ENCODE data around the gene PPIL4.
"Not testable (repeated sequence)": the region's sequence is repeated elsewhere in the genome, so short reads cannot be mapped to it uniquely, and the experiment has no call there.

PPIL4 gene

GRCh38 chr6:149529650-149530049 lies 16.2 kb downstream of the PPIL4 start:
- DNase-seq (ENCODE audit: low read depth in 2 of 3, low spot score in 1 of 3), result no peak

DNA sequence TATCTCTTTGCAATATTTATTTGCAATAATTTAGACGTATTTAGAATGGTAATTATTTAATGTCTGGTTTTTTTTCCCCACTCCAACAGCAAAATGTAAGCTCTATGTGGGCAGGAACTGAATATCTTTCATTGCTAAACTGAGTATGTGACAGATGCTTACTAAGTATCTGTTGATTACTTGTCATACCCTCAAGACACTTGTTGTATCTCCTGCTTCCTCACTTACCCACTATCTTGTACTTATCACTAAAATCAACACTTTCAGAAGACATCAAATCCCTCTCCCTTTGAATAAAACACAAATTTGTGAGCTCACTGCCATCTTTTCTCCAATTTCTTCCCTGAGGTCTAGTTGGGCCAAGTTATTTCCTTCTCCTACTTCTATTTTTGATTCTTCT lies 30.3 kb downstream of the PPIL4 start:
- no peak for DNase-seq (ENCODE audit: low read depth in 2 of 3, low spot score in 1 of 3)

GRCh38 chr6:149513915-149514314 lies 31.9 kb downstream of the PPIL4 start:
- no peak for DNase-seq (ENCODE audit: low read depth in 2 of 3, low spot score in 1 of 3)

DNA sequence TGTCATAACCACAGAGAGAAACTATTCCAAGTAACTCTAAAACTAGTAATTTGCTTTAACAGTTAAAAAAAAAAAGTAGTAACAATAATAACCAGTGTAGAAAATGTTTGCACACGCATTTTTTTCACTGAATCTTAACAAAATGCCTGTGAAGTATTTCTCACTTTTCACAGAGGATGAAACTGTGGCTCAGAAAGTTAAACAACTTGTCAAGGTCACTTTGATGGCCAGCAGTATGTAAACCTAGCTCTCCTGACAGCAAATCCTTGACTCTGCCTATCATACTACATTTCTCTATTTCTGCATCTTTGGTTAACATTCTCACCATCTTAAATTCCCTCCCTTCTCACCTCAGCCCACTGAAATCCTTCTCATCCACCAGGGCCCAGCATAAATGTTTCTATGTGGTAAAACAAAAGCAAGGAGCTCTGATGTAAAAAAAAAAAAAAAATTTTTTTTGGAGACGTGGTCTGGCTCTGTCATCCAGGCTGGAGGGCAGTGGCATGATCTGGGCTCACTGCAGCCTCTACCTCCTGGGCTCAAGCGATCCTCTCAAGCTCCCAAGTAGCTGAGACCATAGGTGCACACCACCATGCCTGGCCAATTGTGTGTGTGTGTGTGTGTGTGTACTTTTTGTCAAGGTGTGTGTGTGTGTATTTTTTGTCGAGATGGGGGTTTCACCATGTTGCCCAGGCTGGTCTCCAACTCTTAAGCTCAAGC lies 34.9 kb downstream of the PPIL4 start:
- no peak for DNase-seq (ENCODE audit: low read depth in 2 of 3, low spot score in 1 of 3)

GRCh38 chr6:149508485-149508884 lies 37.4 kb downstream of the PPIL4 start:
- no peak for DNase-seq (ENCODE audit: low read depth in 2 of 3, low spot score in 1 of 3)

DNA sequence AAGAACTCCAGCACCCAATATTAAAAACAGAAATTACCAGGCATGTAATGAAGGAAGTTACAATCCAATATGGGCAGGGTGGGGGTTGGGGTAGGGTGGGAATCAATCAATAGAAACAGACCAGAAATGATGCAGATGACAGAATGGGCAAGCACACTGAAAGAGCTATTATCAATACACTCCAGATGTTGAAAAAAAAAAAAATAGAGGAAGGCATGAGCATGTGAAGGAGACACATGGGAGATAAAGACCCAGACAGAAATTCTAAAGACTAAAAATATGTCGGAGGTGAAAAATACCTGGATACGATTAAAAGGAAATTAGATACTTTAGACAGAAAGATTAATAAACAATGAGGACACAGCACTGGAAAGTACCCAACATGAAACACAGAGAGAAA lies 42.0 kb downstream of the PPIL4 start:
- DNase-seq (ENCODE audit: low read depth in 2 of 3, low spot score in 1 of 3), result no peak

- DNase-seq (ENCODE audit: low read depth in 2 of 3, low spot score in 1 of 3), result no peak
These were observed 42.6 kb downstream of the PPIL4 start for GRCh38 chr6:149503276-149503675.

DNA sequence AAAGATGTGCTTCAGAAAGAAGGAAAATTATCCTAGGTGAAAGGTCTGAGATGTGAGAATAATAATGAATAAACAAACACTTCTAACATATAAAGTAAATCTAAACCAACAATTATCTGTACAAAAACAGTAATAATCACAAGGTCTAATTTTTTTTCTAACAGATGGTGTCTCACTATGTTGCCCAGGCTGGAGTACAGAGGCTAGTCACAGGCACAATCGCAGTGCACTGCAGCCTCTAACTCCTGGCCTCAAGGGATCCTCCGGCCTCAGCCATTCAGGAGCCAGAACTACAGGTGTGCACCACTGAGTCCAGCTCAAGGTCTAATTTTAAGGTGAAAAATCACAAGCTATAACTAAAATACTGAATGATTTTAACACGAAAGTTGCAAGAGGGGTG lies 44.1 kb downstream of the PPIL4 start:
- DNase-seq (ENCODE audit: low read depth in 2 of 3, low spot score in 1 of 3), result no peak

DNA sequence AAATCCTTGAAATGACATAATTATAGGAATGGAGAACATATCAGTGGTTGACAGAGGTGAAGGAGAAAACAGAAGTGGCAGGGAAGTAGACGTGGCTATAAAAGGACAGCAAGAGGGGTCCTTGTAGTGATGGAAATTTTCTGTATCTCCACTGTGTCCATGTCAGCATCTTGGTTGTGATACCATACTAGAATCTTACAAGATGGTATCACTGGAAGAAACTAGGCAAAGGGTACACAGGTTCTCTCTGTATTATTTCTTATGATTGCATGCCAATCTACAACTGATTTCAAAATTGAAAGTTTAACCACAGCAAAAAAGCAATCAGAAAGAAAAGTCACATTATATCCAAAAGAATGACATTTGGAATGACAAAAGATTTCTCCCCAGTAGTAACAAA lies 44.6 kb downstream of the PPIL4 start:
- no peak for DNase-seq (ENCODE audit: low read depth in 2 of 3, low spot score in 1 of 3)

- DNase-seq (ENCODE audit: low read depth in 2 of 3, low spot score in 1 of 3), result no peak
These were observed 45.7 kb downstream of the PPIL4 start for GRCh38 chr6:149500096-149500495.

GRCh38 chr6:149499066-149499465 lies 46.8 kb downstream of the PPIL4 start:
- DNase-seq (ENCODE audit: low read depth in 2 of 3, low spot score in 1 of 3), result no peak

- DNase-seq (ENCODE audit: low read depth in 2 of 3, low spot score in 1 of 3), result no peak
These were observed 48.5 kb downstream of the PPIL4 start for GRCh38 chr6:149497365-149497764.

DNA sequence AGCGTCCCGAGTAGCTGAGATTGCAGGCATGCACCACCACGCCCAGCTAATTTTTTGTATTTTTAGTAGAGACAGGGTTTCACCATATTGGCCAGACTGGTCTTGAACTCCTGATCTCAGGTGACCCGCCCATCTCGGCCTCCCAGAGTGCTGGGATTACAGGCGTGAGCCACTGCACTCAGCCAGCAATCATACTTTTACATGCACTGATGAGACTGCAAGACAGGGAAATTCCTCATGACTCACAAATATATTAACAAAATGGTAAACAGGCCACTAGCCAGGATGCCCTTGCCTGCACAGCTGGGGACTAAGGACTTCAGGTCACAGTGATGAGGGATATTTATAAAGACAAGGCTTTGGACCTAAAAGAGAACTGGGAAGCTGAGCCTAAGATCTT lies 49.2 kb downstream of the PPIL4 start:
- not testable (repeated sequence) for DNase-seq (ENCODE audit: low read depth in 2 of 3, low spot score in 1 of 3)

GRCh38 chr6:149495349-149496016 lies 50.4 kb downstream of the PPIL4 start:
- DNase-seq (ENCODE audit: low read depth in 2 of 3, low spot score in 1 of 3), result not testable (repeated sequence)

- DNase-seq (ENCODE audit: low read depth in 2 of 3, low spot score in 1 of 3), result not testable (repeated sequence)
These were observed 51.0 kb downstream of the PPIL4 start for GRCh38 chr6:149494810-149495209.

- DNase-seq (ENCODE audit: low read depth in 2 of 3, low spot score in 1 of 3), result no peak
These were observed 52.0 kb downstream of the PPIL4 start for GRCh38 chr6:149493761-149494320.

DNA sequence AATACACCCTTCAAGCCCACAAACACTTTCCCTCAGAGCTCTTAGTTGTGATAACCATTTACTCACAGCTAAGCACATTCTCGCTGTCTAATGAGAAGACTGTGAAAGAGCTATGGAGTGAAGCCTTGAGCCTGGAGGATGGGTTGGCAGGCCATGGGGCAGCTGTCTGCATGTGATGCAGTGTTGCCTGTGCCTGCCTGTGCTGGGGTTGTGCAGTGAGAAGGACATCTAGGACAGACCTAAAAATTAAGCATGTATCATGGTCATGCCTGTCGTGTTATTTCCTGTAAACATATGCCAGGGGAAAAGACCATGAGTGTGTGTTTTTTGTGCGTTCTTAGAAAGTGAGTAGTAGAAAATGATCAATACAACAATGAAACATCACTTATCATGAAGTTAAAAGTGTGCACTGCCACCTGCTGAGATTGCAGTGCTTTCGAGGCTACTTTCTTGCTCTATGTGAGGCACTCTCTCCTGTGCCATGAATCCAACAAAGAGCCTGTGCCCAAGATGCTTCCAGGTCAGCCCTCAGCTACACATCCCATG lies 53.0 kb downstream of the PPIL4 start:
- no peak for DNase-seq (ENCODE audit: low read depth in 2 of 3, low spot score in 1 of 3)

- DNase-seq (ENCODE audit: low read depth in 2 of 3, low spot score in 1 of 3), result no peak
These were observed 55.9 kb downstream of the PPIL4 start for GRCh38 chr6:149489967-149490366.

DNA sequence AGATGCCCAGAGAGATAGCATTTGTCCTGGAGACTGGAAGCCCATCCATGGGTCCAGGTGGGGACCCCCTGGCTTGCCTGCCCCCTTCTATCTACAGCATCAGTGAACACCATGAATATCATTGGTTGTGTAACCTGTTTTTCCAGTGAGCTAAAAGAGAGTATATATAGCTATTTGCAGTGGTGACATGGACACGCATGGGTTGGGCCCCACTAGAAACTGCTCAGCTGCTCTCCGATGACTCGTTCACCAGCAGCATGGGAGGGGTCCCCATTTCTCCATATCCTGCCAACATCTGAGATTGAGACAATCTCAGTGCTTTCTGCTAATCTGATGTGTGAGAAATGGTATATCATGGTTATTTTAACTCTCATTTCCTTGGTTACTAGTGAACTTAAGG lies 57.0 kb downstream of the PPIL4 start:
- no peak for DNase-seq (ENCODE audit: low read depth in 2 of 3, low spot score in 1 of 3)

DNA sequence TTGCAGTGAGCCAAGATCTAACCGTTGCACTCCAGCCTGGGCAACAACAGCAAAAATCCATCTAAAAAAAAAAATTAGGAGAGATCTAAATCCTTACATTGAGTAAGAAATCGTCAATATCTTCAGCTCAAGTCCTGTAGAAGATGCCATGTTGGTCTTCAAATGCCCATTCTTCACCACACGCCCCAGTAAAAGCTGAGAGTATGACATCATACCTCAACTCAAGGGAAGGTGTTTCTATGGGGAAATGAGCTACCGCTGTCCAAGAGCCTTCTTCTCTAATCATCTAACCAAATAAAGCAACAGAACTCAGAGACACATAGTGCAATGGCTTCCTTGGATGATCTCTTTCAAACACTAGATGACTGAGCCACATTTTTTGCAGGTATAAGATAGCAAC lies 58.5 kb downstream of the PPIL4 start:
- no peak for DNase-seq (ENCODE audit: low read depth in 2 of 3, low spot score in 1 of 3)

DNA sequence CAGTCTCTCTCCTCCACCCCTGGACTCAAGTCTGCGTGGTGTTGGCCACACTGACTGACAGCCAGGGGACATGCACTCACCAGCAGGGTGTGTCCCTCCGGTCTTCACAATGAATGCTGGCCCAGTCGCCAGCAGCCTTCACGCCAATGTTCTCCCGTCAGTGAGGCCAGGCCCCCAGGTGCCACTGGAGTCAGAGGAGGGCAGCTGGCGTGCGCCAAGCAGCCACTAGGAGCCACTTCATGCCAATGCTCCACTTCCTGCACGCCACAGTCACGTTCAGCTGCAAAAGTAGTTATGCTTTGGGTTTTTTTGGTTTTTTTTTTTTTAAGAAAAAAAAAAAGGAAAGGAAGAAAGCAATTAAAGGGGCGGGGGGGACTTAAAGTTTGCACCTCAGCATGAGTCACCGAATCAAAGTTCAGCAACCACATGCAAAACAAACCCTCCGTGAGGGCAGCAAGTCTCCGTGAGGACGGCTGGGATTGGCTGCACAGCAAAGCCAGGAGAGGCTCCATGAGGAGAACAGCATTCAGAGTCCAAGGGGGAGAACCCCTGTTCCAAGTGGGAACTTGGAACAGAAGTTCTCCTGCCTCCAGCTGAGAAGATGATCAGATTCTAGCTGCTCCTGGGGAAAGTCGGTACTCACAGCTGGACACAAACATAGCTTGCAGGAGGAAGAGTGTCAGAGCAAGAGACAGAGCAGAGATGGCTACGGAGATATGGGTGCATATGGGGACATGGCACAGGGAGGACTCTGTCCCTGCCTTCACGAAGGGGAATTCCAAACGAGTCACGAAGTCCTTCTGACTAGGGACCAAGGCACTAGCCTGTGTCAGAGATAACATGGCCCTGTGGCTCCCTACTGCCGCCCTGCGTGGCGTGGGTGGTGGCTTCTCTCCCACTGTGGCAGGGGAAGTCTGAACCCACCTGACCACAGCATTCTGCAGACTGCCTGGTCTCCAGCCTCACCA lies 60.8 kb downstream of the PPIL4 start, which contains the start of gene ZC3H12D:
Gene ZC3H12D, minus strand, starts transcription at position 282 of the 968 bp plus-strand sequence. CDS start 10,471 bp downstream, outside the sequence.
- DNase-seq (ENCODE audit: low read depth in 2 of 3, low spot score in 1 of 3), result peak; percentile 62 to 77 (median 76)

Data from stimulated activated CD4-positive, alpha-beta T cell treated with anti-CD3 and anti-CD28 coated beads, Interleukin-12 subunit alpha, Interleukin-12 subunit beta, amount 100 ng/mL, for 48 hours (primary cell).